ENCODE results near the gene PSD4. TPM values are rescaled to one million over a fixed set of nuclear protein-coding genes. Genes with fewer than 3 reads are reported as not detected.

PSD4 gene
- polyA plus RNA-seq, 1 of the 3 experiments (the other 2 are of a cell fraction) = 0.35 TPM

GRCh38 chr2:113183703-113184102 lies 9.9 kb downstream of the PSD4 start:
- Histone ChIP-seq H3K9me3 (no peaks in the 10 kb centered on the region), H3K9me2 (no peaks in the 10 kb centered on the region), H3K4me1 (ENCODE audit: control insufficient read depth in 1 of 2, insufficient read depth in 2 of 2, low read depth in 1 of 2, low read length in 1 of 2) (no peaks in the 10 kb centered on the region; a peak in 1 of 4 replicates), H3K27me3 (ENCODE audit: insufficient read depth) (no peaks in the 10 kb centered on the region), H3K4me3 (ENCODE audit: low read depth in 2 of 2, low read length in 1 of 2) (no peak overlapping the region), H3K4me2 (no peak overlapping the region), H3K9ac (no peak overlapping the region), H3K79me2 (ENCODE audit: insufficient read depth) (no peaks in the 10 kb centered on the region), H4K20me1 (ENCODE audit: insufficient read depth) (no peaks in the 10 kb centered on the region), H3K36me3 (replicated peaks in 1 of 2; ENCODE audit: control insufficient read depth in 1 of 2, insufficient read depth in 2 of 2, low read length in 1 of 2) (no peaks in the 10 kb centered on the region), H3K27ac (ENCODE audit: low read depth in 2 of 2, low read length in 1 of 2) (no peak overlapping the region), H3F3A (replicated peaks; ENCODE audit: insufficient read depth) (no peaks in the 10 kb centered on the region), H2AFZ (ENCODE audit: low read depth) (no peak overlapping the region)
- WGBS (ENCODE audit: low lambda C conversion rate) = 54% methylated on average over 2 of the region's 2 CpGs
- POLR2A ChIA-PET = no interaction called here
- CTCF ChIA-PET = interaction anchor here (0.9 to 3.4 kb wide), 6 partner anchors 13 to 187 kb away, joined by 3 to 27 read pairs (median 3); no protein-coding TSS in a partner anchor
- no peak for TF ChIP-seq TCF12 (IDR thresholded peaks at IDR 0.05)
- TF ChIP-seq NFIC (IDR thresholded peaks at IDR 0.05; ENCODE audit: borderline replicate concordance) = no peak
- TF ChIP-seq MAX (IDR thresholded peaks at IDR 0.05; ENCODE audit: low read depth) = no peak
- no peak for TF ChIP-seq NRF1 (IDR thresholded peaks at IDR 0.05; ENCODE audit: low read depth, low read length)
- no peak for TF ChIP-seq YY1 (IDR thresholded peaks at IDR 0.05; ENCODE audit: low read depth)
- no peak for TF ChIP-seq USF2 (IDR thresholded peaks at IDR 0.05; ENCODE audit: borderline replicate concordance, low read depth, low read length)
- TF ChIP-seq JUND (IDR thresholded peaks at IDR 0.05) = no peak
- no peak for TF ChIP-seq RAD21 (IDR thresholded peaks at IDR 0.05; ENCODE audit: low read length)
- no peak for TF ChIP-seq SIN3A (IDR thresholded peaks at IDR 0.05; ENCODE audit: borderline replicate concordance, low read depth, low read length)
- TF ChIP-seq POLR2AphosphoS5 (IDR thresholded peaks at IDR 0.05; ENCODE audit: low read depth, low read length) = no peak
- no peak for TF ChIP-seq FOSL2 (IDR thresholded peaks at IDR 0.05; ENCODE audit: borderline replicate concordance, low read depth)
- no peak for TF ChIP-seq USF1 (IDR thresholded peaks at IDR 0.05; ENCODE audit: borderline replicate concordance, low read depth)
- no peak for TF ChIP-seq ELF1 (IDR thresholded peaks at IDR 0.05)
- TF ChIP-seq MXI1 (IDR thresholded peaks at IDR 0.05; ENCODE audit: low read depth, low read length) = no peak
- no peak for DNase-seq

GRCh38 chr2:113184531-113185230 lies 10.9 kb downstream of the PSD4 start:
- ChIA-PET POLR2A (no interaction called here), CTCF (interaction anchor here (0.9 to 3.4 kb wide), 3 partner anchors 14 to 186 kb away, joined by 3 to 27 read pairs (median 4); no protein-coding TSS in a partner anchor)
- Histone ChIP-seq H2AFZ (ENCODE audit: low read depth) (no peak overlapping the region), H3K27me3 (ENCODE audit: insufficient read depth) (no peaks in the 10 kb centered on the region), H3K79me2 (ENCODE audit: insufficient read depth) (no peaks in the 10 kb centered on the region), H3K27ac (ENCODE audit: low read depth in 2 of 2, low read length in 1 of 2) (no peak overlapping the region), H3K4me1 (ENCODE audit: control insufficient read depth in 1 of 2, insufficient read depth in 2 of 2, low read depth in 1 of 2, low read length in 1 of 2) (no peaks in the 10 kb centered on the region; a peak in 1 of 4 replicates), H3K4me3 (ENCODE audit: low read depth in 2 of 2, low read length in 1 of 2) (no peak overlapping the region), H3K4me2 (no peak overlapping the region), H3K9me3 (no peaks in the 10 kb centered on the region), H3F3A (replicated peaks; ENCODE audit: insufficient read depth) (no peaks in the 10 kb centered on the region), H3K9me2 (no peaks in the 10 kb centered on the region), H3K9ac (no peak overlapping the region), H3K36me3 (replicated peaks in 1 of 2; ENCODE audit: control insufficient read depth in 1 of 2, insufficient read depth in 2 of 2, low read length in 1 of 2) (no peaks in the 10 kb centered on the region), H4K20me1 (ENCODE audit: insufficient read depth) (no peaks in the 10 kb centered on the region)
- DNase-seq = no peak
- 49% methylated on average over 8 of the region's 8 CpGs for WGBS (ENCODE audit: low lambda C conversion rate)
- TF ChIP-seq POLR2AphosphoS5 (IDR thresholded peaks at IDR 0.05; ENCODE audit: low read depth, low read length) (no peak), TEAD4 (IDR thresholded peaks at IDR 0.05; ENCODE audit: borderline replicate concordance, insufficient read depth) (no peak), USF1 (IDR thresholded peaks at IDR 0.05; ENCODE audit: borderline replicate concordance, low read depth) (no peak), FOXM1 (IDR thresholded peaks at IDR 0.05; ENCODE audit: low read depth) (no peak)

All from SK-N-SH (cell line).